Activated CD4-positive, alpha-beta memory T cell treated with anti-CD3 and anti-CD28 coated beads, Interleukin-2, amount 10 ng/mL, durations not matched to agents 7 days and 5 days (primary cell): ENCODE results near the gene TGFBR3. TPM values are rescaled to one million over a fixed set of nuclear protein-coding genes. Genes with fewer than 3 reads are reported as not detected.

Experiments
- CTCF ChIA-PET: fragments of 350-600 bp; sonication (Branson Sonifier 250); formaldehyde crosslinking; loops from one replicate; lab custom pipeline; 2021; ENCODE audit warnings: antibody characterized with exemption, inconsistent platforms; lab: Charles Lee
- POLR2A ChIA-PET: fragments of 350-600 bp; sonication (Branson Sonifier 250); formaldehyde crosslinking; loops from one replicate; lab custom pipeline; 2021; ENCODE audit warnings: antibody characterized with exemption; lab: Charles Lee
- DNase-seq: peaks from one replicate; pipeline ENCODE4 v3.0.0-alpha.2; 2020
- H3K27ac Mint-ChIP-seq: one replicate; pipeline ENCODE4 v1.8.0; 2021; ENCODE audit warnings: mild to moderate bottlenecking, mixed read lengths
- H3K27me3 Mint-ChIP-seq: one replicate; pipeline ENCODE4 v1.8.0; 2021; ENCODE audit warnings: mixed read lengths
- H3K36me3 Mint-ChIP-seq: one replicate; pipeline ENCODE4 v1.8.0; 2021; ENCODE audit warnings: low read depth, mixed read lengths
- H3K4me1 Mint-ChIP-seq: one replicate; pipeline ENCODE4 v1.8.0; 2021; ENCODE audit warnings: mixed read lengths
- H3K4me3 Mint-ChIP-seq: one replicate; pipeline ENCODE4 v1.8.0; 2021; ENCODE audit warnings: mild to moderate bottlenecking, mixed read lengths
- H3K9me3 Mint-ChIP-seq: one replicate; pipeline ENCODE4 v1.8.0; 2021; ENCODE audit warnings: mixed read lengths
- total RNA-seq, 2 experiments: library from RNA; stranded (reverse); gene quantifications; one replicate each; pipeline ENCODE4 v1.2.3, GENCODE V29; 2021

TGFBR3 gene
- total RNA-seq, 2 experiments from 2014 or later = 35.9 to 41.6 TPM

GRCh38 chr1:91724644-91725043 is 161.3 kb downstream of the TGFBR3 start:
- ChIA-PET CTCF (no interaction called here), POLR2A (no interaction called here)
- H3K27ac Mint-ChIP-seq = no peak overlapping the region
- H3K9me3 Mint-ChIP-seq = no peaks in the 10 kb centered on the region
- no peak overlapping the region for H3K4me3 Mint-ChIP-seq
- DNase-seq = no peak
- H3K36me3 Mint-ChIP-seq = peaks cover 82% of the 10 kb centered on the region
- H3K4me1 Mint-ChIP-seq = peaks cover 13% of the 10 kb centered on the region
- H3K27me3 Mint-ChIP-seq = no peaks in the 10 kb centered on the region

GRCh38 chr1:91724231-91724630 is 161.7 kb downstream of the TGFBR3 start:
- Mint-ChIP-seq H3K27me3 (no peaks in the 10 kb centered on the region), H3K4me3 (no peak overlapping the region), H3K36me3 (peaks cover 83% of the 10 kb centered on the region), H3K27ac (no peak overlapping the region), H3K9me3 (no peaks in the 10 kb centered on the region), H3K4me1 (peaks cover 11% of the 10 kb centered on the region)
- POLR2A ChIA-PET = no interaction called here
- CTCF ChIA-PET = no interaction called here
- DNase-seq = no peak

GRCh38 chr1:91720044-91720443 is 165.9 kb downstream of the TGFBR3 start:
- CTCF ChIA-PET = no interaction called here
- no peak for DNase-seq
- POLR2A ChIA-PET = interaction anchor here (1.0 kb wide), 1 partner anchor 9 kb away, joined by 3 read pairs; no protein-coding TSS in a partner anchor
- no peaks in the 10 kb centered on the region for H3K27me3 Mint-ChIP-seq
- peaks cover 79% of the 10 kb centered on the region for H3K36me3 Mint-ChIP-seq
- H3K4me3 Mint-ChIP-seq = no peak overlapping the region
- H3K4me1 Mint-ChIP-seq = peaks cover 2% of the 10 kb centered on the region
- no peak overlapping the region for H3K27ac Mint-ChIP-seq
- H3K9me3 Mint-ChIP-seq = no peaks in the 10 kb centered on the region

GRCh38 chr1:91718877-91719276 is 167.1 kb downstream of the TGFBR3 start:
- CTCF ChIA-PET = no interaction called here
- Mint-ChIP-seq H3K4me1 (no peaks in the 10 kb centered on the region), H3K9me3 (no peaks in the 10 kb centered on the region), H3K4me3 (no peak overlapping the region), H3K27ac (no peak overlapping the region), H3K36me3 (peaks cover 79% of the 10 kb centered on the region), H3K27me3 (no peaks in the 10 kb centered on the region)
- POLR2A ChIA-PET = no interaction called here
- no peak for DNase-seq

- Mint-ChIP-seq H3K36me3 (peaks cover 82% of the 10 kb centered on the region), H3K27ac (no peak overlapping the region), H3K9me3 (no peaks in the 10 kb centered on the region), H3K4me3 (no peak overlapping the region), H3K4me1 (peaks cover 4% of the 10 kb centered on the region), H3K27me3 (no peaks in the 10 kb centered on the region)
- ChIA-PET CTCF (no interaction called here), POLR2A (no interaction called here)
- no peak for DNase-seq
Measured at GRCh38 chr1:91718368-91718767, 167.6 kb downstream of the TGFBR3 start.

- ChIA-PET CTCF (interaction anchor here (0.6 kb wide), 1 partner anchor 9 kb away, joined by 3 read pairs; no protein-coding TSS in a partner anchor), POLR2A (no interaction called here)
- peaks cover 9% of the 10 kb centered on the region for H3K4me1 Mint-ChIP-seq
- no peaks in the 10 kb centered on the region for H3K9me3 Mint-ChIP-seq
- no peak overlapping the region for H3K4me3 Mint-ChIP-seq
- H3K27ac Mint-ChIP-seq = no peak overlapping the region
- H3K36me3 Mint-ChIP-seq = peaks cover 85% of the 10 kb centered on the region
- DNase-seq = no peak
- H3K27me3 Mint-ChIP-seq = no peaks in the 10 kb centered on the region
Measured at GRCh38 chr1:91717839-91718238, 168.1 kb downstream of the TGFBR3 start.

- POLR2A ChIA-PET = no interaction called here
- Mint-ChIP-seq H3K36me3 (peaks cover 87% of the 10 kb centered on the region), H3K27ac (no peak overlapping the region), H3K4me3 (no peak overlapping the region), H3K27me3 (no peaks in the 10 kb centered on the region), H3K9me3 (no peaks in the 10 kb centered on the region), H3K4me1 (peaks cover 24% of the 10 kb centered on the region)
- no peak for DNase-seq
- CTCF ChIA-PET = no interaction called here
Measured at GRCh38 chr1:91716339-91716738, 169.6 kb downstream of the TGFBR3 start.

- ChIA-PET CTCF (no interaction called here), POLR2A (no interaction called here)
- H3K9me3 Mint-ChIP-seq = no peaks in the 10 kb centered on the region
- no peak for DNase-seq
- no peaks in the 10 kb centered on the region for H3K27me3 Mint-ChIP-seq
- H3K4me1 Mint-ChIP-seq = peaks cover 28% of the 10 kb centered on the region
- H3K36me3 Mint-ChIP-seq = peaks cover 87% of the 10 kb centered on the region
- H3K4me3 Mint-ChIP-seq = no peak overlapping the region
- no peak overlapping the region for H3K27ac Mint-ChIP-seq
Measured at GRCh38 chr1:91715416-91716000, 170.4 kb downstream of the TGFBR3 start.

GRCh38 chr1:91714867-91715381 is 171.0 kb downstream of the TGFBR3 start:
- DNase-seq = no peak
- Mint-ChIP-seq H3K4me3 (no peak overlapping the region), H3K9me3 (no peaks in the 10 kb centered on the region), H3K27ac (no peak overlapping the region), H3K27me3 (no peaks in the 10 kb centered on the region), H3K4me1 (peaks cover 31% of the 10 kb centered on the region), H3K36me3 (peaks cover 89% of the 10 kb centered on the region)
- POLR2A ChIA-PET = no interaction called here
- CTCF ChIA-PET = no interaction called here

- Mint-ChIP-seq H3K9me3 (no peaks in the 10 kb centered on the region), H3K27ac (peak overlapping the region; percentile 67)
- CTCF ChIA-PET = no interaction called here
Measured at GRCh38 chr1:91712981-91713841, 172.7 kb downstream of the TGFBR3 start.

GRCh38 chr1:91712393-91712792 is 173.6 kb downstream of the TGFBR3 start:
- Mint-ChIP-seq H3K27me3 (no peaks in the 10 kb centered on the region), H3K36me3 (peaks cover 87% of the 10 kb centered on the region), H3K27ac (no peak overlapping the region), H3K9me3 (no peaks in the 10 kb centered on the region), H3K4me3 (no peak overlapping the region), H3K4me1 (peaks cover 31% of the 10 kb centered on the region)
- DNase-seq = no peak
- ChIA-PET POLR2A (interaction anchor here (0.6 to 1.6 kb wide), 3 partner anchors 13 to 200 kb away, joined by 3 to 6 read pairs (median 3); no protein-coding TSS in a partner anchor), CTCF (no interaction called here)

More at GRCh38 chr1:91712981-91713841, 172.7 kb downstream of the TGFBR3 start:
- DNase-seq = peak; percentile 57
- peaks cover 84% of the 10 kb centered on the region for H3K36me3 Mint-ChIP-seq
- no peaks in the 10 kb centered on the region for H3K27me3 Mint-ChIP-seq
- H3K4me1 Mint-ChIP-seq = peaks cover 31% of the 10 kb centered on the region
- POLR2A ChIA-PET = interaction anchor here (0.6 to 1.6 kb wide), 4 partner anchors 13 to 201 kb away, joined by 3 to 6 read pairs (median 4); no protein-coding TSS in a partner anchor
- peak overlapping the region; percentile 16 for H3K4me3 Mint-ChIP-seq

- no peak overlapping the region for H3K4me3 Mint-ChIP-seq
- no peak overlapping the region for H3K27ac Mint-ChIP-seq
- no peak for DNase-seq
- H3K27me3 Mint-ChIP-seq = no peaks in the 10 kb centered on the region
- H3K9me3 Mint-ChIP-seq = no peaks in the 10 kb centered on the region
- peaks cover 87% of the 10 kb centered on the region for H3K36me3 Mint-ChIP-seq
- H3K4me1 Mint-ChIP-seq = peaks cover 31% of the 10 kb centered on the region
- POLR2A ChIA-PET = no interaction called here
- CTCF ChIA-PET = no interaction called here
Measured at GRCh38 chr1:91711504-91712247, 174.3 kb downstream of the TGFBR3 start.

- Mint-ChIP-seq H3K9me3 (no peaks in the 10 kb centered on the region), H3K4me1 (peaks cover 33% of the 10 kb centered on the region), H3K27ac (no peak overlapping the region), H3K36me3 (peaks cover 86% of the 10 kb centered on the region), H3K27me3 (no peaks in the 10 kb centered on the region), H3K4me3 (no peak overlapping the region)
- DNase-seq = no peak
- POLR2A ChIA-PET = no interaction called here
- CTCF ChIA-PET = interaction anchor here (1.3 kb wide), 1 partner anchor 197 kb away, joined by 4 read pairs; no protein-coding TSS in a partner anchor
Measured at GRCh38 chr1:91710261-91710660, 175.7 kb downstream of the TGFBR3 start.
